Stimulated activated CD8-positive, alpha-beta memory T cell treated with anti-CD3 and anti-CD28 coated beads, Interleukin-7, amount 100 ng/mL, for 48 hours (primary cell): ENCODE measurements around the gene MED8.

Experiments used
- DNase-seq, 2 donors: peaks; one replicate each; pipeline ENCODE4 v3.0.0-alpha.2; 2020; ENCODE audit warnings: low read depth in 1 of 2; ENCODE audit errors: extremely low read depth in 1 of 2

The MED8 gene

DNA sequence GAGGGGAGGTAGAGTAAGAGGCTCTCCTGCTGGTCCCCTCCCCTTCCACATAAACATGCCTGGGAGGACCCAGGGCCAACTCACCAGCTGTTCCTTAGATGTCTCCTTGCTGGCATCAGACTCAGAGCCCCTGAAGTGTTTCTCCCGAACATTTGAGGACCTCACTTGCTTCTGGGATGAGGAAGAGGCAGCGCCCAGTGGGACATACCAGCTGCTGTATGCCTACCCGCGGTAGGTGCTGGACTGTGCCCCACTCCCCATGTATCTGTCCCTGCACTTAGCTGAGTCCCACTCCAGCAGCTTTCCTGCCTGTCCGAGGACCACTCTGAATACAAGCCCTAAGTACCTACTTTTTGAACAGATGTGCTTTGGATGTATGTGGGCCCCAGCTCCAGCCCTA, 51.6 kb downstream of the MED8 start:
- no peak for DNase-seq

DNA sequence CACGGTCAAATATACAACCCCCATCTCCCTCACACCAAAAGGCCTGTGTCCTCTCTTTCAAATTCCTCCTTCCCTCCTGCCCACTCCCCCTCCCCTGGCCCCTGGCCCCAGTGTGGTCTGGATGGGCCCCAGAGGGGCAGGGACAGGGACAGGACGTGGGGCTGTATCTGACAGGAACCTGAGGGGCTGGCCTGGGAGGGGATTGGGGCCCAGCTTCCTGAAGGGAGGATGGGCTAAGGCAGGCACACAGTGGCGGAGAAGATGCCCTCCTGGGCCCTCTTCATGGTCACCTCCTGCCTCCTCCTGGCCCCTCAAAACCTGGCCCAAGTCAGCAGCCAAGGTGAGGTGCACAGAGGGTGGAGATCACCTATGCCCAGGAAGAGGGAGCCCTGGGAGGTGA, 52.0 kb downstream of the MED8 start, which contains the start of gene MPL:
Gene MPL (plus strand): TSS at position 231 of the 400 bp plus-strand sequence. CDS start 31 bp downstream, at position 262.
- DNase-seq = no peak

DNA sequence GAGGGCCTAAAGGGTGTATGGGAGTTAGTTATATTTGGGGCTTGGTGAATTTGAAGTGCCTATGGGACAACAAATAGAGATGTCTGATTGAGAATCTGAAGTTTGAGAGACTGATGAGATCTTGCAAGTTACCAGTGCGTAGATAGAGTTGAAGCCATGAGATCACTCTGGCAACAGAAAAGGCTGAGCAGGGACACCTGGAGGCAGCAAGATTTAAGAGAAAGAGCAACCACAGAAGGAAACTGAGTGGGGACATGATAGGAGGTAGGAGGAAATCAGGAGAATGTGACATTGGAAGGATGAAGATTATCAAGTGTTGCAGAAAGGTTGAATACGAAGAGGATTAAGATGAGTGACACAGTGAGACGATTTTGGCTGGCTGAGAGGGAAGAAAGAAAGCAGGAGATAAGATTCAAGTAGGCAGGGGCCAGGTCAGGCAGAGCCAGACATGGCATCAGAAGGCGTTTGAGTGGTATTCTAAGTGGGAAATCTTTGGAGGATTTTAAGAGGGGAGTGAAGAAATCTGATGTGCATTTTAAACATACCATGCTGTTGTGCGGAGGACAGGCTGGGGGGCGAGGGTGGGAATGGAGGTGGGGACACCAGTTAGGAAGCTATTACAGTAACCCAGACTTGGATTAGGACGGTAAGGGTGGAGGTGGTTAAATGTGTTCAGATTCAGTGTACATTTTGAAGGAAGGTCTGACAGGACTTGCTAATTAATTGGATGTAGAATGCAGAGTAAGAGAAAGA, 55.0 kb downstream of the MED8 start:
- DNase-seq = no peak
